Sigmoid colon (tissue), 7 donors: ENCODE results near the gene LMO2. TPM values are rescaled to one million over a fixed set of nuclear protein-coding genes. Genes with fewer than 3 reads are reported as not detected.

Experiments
- DNase-seq: peaks from one replicate; pipeline ENCODE4 v3.0.0-alpha.2; 2019
- H3K27ac ChIP-seq, 4 donors: fragments of 200-600 bp; sonication (generic); one replicate each; pipeline ENCODE4 v1.5.1; 2016 to 2019; ENCODE audit warnings: mild to moderate bottlenecking in 1 of 4
- H3K27me3 ChIP-seq, 3 donors: fragments of 200-600 bp; sonication (generic); one replicate each; pipeline ENCODE4 v1.5.1; 2019; ENCODE audit warnings: mild to moderate bottlenecking in 1 of 3
- H3K36me3 ChIP-seq, 4 donors: fragments of 200-600 bp; sonication (generic); one replicate each; pipeline ENCODE4 v1.5.1; 2016 to 2019
- H3K4me1 ChIP-seq, 4 donors: fragments of 200-600 bp; sonication (generic); one replicate each; pipeline ENCODE4 v1.5.1; 2017 to 2019
- H3K4me3 ChIP-seq, 4 donors: fragments of 200-600 bp; sonication (generic); one replicate each; pipeline ENCODE4 v1.5.1; 2017 to 2019; ENCODE audit warnings: mild to moderate bottlenecking in 2 of 4, moderate library complexity in 1 of 4
- H3K9me3 ChIP-seq, 4 donors: fragments of 200-600 bp in 3 of 4; sonication (generic) in 3 of 4; one replicate each; pipeline versions ENCODE4 v1.5.1 to v1.6.1; 2013 to 2019
- EP300 ChIP-seq, 4 donors: sonication (generic); formaldehyde crosslinking; IDR thresholded peaks; one replicate each; pipeline ENCODE4 v1.6.1; 2017; ENCODE audit warnings: antibody characterized with exemption in 4 of 4
- POLR2A ChIP-seq, 2 donors: fragments of 450-650 bp; IDR thresholded peaks; one replicate each; pipeline ENCODE4 v1.6.1; 2016; ENCODE audit warnings: antibody characterized with exemption in 2 of 2, mild to moderate bottlenecking in 2 of 2, moderate library complexity in 2 of 2
- POLR2AphosphoS5 ChIP-seq, 4 donors: sonication (generic); formaldehyde crosslinking; IDR thresholded peaks; one replicate each; pipeline ENCODE4 v1.6.1; 2017; ENCODE audit warnings: antibody characterized with exemption in 4 of 4
- WGBS, 2 donors: extraction: QIAGEN DNeasy Blood & Tissue Kit; methylation state at CpG; one replicate each; pipeline ENCODE4 v1.1.7; 2013; 5-methylcytosine and 5-hydroxymethylcytosine counted together
- intact Hi-C: fragments of 100-400 bp; cut with DNase I; formaldehyde crosslinking; loops from one replicate; pipeline ENCODE4 v1.15.1; 2023
- polyA plus RNA-seq, 3 donors: library from polyadenylated mRNA; stranded (reverse); fragments of 200-250 nt; gene quantifications; one replicate each; pipeline ENCODE4 v1.2.3, GENCODE V29; 2013
- total RNA-seq, 4 donors: library from RNA; depleted of rRNA; stranded (reverse); fragments of >200 nt; gene quantifications; one replicate each; pipeline ENCODE4 v1.1.0, GENCODE V29; 2016
- TF ChIP-seq, protein P1 (sequence below), 4 experiments: fragments of 450-650 bp in 3 of 4; fragments of 200-600 bp in 1 of 4; IDR thresholded peaks; one replicate each; pipeline ENCODE4 v1.5.1; 2016 to 2019; ENCODE audit warnings: antibody characterized with exemption in 4 of 4, mild to moderate bottlenecking in 3 of 4, moderate library complexity in 2 of 4
- donor health status: healthy with polysubstance abuse.
- donor health status: Bipolar disorder and iron deficiency.
- donor health status: healthy.

The LMO2 gene
- total and polyA plus RNA-seq, 7 donors = 4.9 to 19.8 (median 12.3) TPM

DNA sequence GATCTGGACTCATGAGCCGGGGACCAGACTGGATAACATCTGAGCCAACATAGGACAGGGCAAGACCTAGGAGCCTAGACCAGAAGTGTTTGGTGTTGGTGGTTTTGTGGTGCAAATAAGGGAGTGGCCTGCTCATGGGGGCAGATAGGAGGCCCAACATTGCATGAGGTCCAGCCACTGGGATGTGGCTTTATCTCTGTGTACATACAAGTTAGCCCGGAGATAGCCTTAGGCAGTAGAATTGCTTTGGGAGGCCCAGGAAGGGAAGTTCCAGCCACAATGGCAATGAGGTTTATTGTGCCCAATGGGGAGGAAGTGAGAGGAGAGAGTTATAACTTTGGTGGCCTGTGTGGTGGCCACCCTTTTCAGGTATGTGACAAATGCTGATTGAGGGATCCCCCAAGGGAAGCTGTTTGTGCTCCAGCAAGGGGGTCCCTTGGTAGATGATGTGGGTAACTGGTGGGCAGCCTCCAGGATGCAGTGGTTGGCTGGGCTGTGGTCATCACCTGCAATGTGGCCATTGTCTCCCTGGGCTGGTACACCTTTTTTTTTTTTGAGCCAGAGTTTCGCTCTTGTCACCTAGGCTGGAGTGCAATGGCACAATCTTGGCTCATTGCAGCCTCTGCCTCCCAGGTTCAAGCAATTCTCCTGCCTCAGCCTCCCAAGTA is 6.4 kb downstream of the LMO2 start:
- no peaks in the 10 kb centered on the region for H3K27me3 ChIP-seq
- no peak overlapping the region for H3K4me3 ChIP-seq
- no peak overlapping the region for H3K27ac ChIP-seq
- TF ChIP-seq, protein P1, sequence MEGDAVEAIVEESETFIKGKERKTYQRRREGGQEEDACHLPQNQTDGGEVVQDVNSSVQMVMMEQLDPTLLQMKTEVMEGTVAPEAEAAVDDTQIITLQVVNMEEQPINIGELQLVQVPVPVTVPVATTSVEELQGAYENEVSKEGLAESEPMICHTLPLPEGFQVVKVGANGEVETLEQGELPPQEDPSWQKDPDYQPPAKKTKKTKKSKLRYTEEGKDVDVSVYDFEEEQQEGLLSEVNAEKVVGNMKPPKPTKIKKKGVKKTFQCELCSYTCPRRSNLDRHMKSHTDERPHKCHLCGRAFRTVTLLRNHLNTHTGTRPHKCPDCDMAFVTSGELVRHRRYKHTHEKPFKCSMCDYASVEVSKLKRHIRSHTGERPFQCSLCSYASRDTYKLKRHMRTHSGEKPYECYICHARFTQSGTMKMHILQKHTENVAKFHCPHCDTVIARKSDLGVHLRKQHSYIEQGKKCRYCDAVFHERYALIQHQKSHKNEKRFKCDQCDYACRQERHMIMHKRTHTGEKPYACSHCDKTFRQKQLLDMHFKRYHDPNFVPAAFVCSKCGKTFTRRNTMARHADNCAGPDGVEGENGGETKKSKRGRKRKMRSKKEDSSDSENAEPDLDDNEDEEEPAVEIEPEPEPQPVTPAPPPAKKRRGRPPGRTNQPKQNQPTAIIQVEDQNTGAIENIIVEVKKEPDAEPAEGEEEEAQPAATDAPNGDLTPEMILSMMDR (IDR thresholded peaks at IDR 0.05) = no peak
- no peak for TF ChIP-seq EP300 (IDR thresholded peaks at IDR 0.05)
- TF ChIP-seq POLR2AphosphoS5 (IDR thresholded peaks at IDR 0.05) = no peak
- TF ChIP-seq POLR2A (IDR thresholded peaks at IDR 0.05) = no peak
- 74 to 79% methylated on average over 3 of the region's 3 CpGs for WGBS, 2 donors
- no peaks in the 10 kb centered on the region for H3K4me1 ChIP-seq
- no peaks in the 10 kb centered on the region for H3K36me3 ChIP-seq
- intact Hi-C loops = no loop called here
- no peak for DNase-seq
- H3K9me3 ChIP-seq = no peaks in the 10 kb centered on the region

DNA sequence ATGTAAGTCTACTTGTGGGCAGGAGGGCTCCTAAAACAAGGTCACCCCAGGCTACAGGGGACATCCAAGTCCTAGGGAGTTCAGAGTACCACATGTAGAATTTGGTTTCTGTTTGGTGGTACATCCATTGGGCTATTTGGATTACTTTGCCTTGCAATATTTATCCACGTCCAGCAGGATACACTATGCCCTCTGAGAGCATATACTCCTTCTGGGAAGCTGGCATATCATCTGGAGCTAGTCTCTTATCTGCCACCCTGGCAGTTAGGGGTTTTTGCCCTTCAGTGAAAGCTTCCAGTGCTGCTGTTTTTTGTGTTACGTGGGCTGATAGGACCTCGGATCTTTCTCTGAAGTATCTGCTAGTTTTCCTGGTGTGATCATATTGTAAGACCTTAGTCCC is 7.3 kb downstream of the LMO2 start:
- 86 to 92% methylated on average over 3 of the region's 3 CpGs for WGBS, 2 donors
- H3K4me3 ChIP-seq = no peak overlapping the region
- intact Hi-C loops = no loop called here

DNA sequence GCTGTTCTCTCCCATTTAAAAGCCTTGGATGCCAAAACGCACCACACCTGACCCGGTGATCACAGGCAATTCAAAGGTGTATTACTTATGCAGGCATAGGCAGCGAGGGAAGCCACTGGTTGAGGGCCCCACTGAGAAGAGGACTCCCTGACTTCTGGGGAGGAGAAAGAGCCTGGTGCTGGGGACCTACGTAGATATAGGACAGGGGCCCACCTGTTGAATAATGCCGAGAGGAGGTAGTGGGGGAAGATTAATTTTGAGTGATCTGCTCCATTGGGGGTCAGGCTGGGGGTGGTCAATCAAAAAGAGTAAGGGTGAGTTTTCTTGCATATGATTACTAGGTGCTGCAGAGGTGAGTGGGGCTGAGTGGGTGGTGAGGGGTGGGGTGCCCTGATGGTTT is 7.8 kb downstream of the LMO2 start:
- no peaks in the 10 kb centered on the region for H3K4me1 ChIP-seq
- H3K27me3 ChIP-seq = peaks cover 0 to 2% (median 0%) of the 10 kb centered on the region in 3 donors
- no peak overlapping the region for H3K27ac ChIP-seq
- 85 to 90% methylated on average over 5 of the region's 5 CpGs for WGBS, 2 donors
- no peak for TF ChIP-seq POLR2A (IDR thresholded peaks at IDR 0.05)
- no peak for TF ChIP-seq POLR2AphosphoS5 (IDR thresholded peaks at IDR 0.05)
- TF ChIP-seq, protein P1 (IDR thresholded peaks at IDR 0.05) = no peak
- TF ChIP-seq EP300 (IDR thresholded peaks at IDR 0.05) = no peak
- DNase-seq = no peak
- intact Hi-C loops = no loop called here
- no peak overlapping the region for H3K4me3 ChIP-seq
- no peaks in the 10 kb centered on the region for H3K36me3 ChIP-seq
- no peaks in the 10 kb centered on the region for H3K9me3 ChIP-seq

More for the DNA sequence above, 7.3 kb downstream of the LMO2 start:
- no peak for TF ChIP-seq POLR2AphosphoS5 (IDR thresholded peaks at IDR 0.05)
- no peak for TF ChIP-seq EP300 (IDR thresholded peaks at IDR 0.05)
- TF ChIP-seq, protein P1 (IDR thresholded peaks at IDR 0.05) = no peak
- TF ChIP-seq POLR2A (IDR thresholded peaks at IDR 0.05) = no peak
- Histone ChIP-seq H3K36me3 (no peaks in the 10 kb centered on the region), H3K27me3 (no peaks in the 10 kb centered on the region), H3K27ac (no peak overlapping the region), H3K4me1 (no peaks in the 10 kb centered on the region), H3K9me3 (no peaks in the 10 kb centered on the region)
- DNase-seq = no peak

DNA sequence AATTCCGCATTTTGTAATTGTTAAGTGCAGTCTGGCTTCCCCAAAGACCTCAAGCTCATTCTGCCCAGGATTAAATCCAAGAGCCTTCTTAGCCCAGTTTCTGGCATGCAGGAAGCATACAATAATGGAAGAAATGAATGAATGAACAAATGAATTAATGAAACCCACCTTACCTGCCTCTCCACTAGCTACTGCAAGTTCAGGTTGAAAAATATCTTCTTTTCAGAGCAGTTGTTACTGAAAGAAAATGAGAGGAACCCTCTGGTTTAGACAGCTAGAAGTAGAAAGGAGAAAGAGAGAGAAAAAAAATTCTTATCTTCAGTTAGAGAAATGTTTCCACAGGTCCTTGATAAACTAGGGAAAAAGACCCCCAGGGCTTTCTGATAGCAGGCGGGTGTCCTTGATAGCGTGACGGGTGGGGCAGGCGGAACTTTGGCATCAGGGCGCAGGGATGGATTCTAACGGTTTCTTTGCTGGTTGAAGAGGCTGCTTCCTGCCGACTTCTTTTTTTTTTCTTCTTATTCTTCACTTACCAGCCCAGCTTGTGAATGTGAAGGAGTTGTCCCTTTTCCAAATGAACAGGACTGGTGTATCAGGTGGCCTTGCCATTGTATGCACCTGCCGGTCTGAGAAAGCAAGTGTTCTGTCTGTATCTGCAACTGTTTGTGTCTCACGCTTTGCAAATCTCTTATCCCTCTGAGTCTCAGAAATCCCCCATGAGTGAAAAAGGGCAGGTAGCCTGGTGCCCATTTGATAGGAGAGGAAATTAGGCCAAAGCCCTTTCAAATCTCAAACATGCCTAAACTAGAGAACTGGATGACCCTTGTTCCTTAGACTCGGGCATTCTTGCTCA is 10.0 kb downstream of the LMO2 start:
- intact Hi-C loops = no loop called here
- TF ChIP-seq EP300 (IDR thresholded peaks at IDR 0.05) (no peak), POLR2A (IDR thresholded peaks at IDR 0.05) (no peak), POLR2AphosphoS5 (IDR thresholded peaks at IDR 0.05) (no peak)
- TF ChIP-seq, protein P1 (IDR thresholded peaks at IDR 0.05) = no peak
- WGBS, 2 donors = 39 to 45% methylated on average over 11 of the region's 11 CpGs
- no peak overlapping the region for H3K27ac ChIP-seq
- no peak for DNase-seq
- no peaks in the 10 kb centered on the region for H3K4me1 ChIP-seq
- no peaks in the 10 kb centered on the region for H3K36me3 ChIP-seq
- peaks cover 0 to 7% (median 0%) of the 10 kb centered on the region in 3 donors for H3K27me3 ChIP-seq
- no peaks in the 10 kb centered on the region for H3K9me3 ChIP-seq
- H3K4me3 ChIP-seq = no peak overlapping the region
